Psoas muscle (tissue), 8 donors: ENCODE data around the gene PPL. TPM values are rescaled to one million over a fixed set of nuclear protein-coding genes. Genes with fewer than 3 reads are reported as not detected.
A peak's percentile ranks its signal among the peaks of the same experiment; 100 is the strongest.
"Not testable (repeated sequence)": the region's sequence is repeated elsewhere in the genome, so short reads cannot be mapped to it uniquely, and the experiment has no call there.

Experiments used
- ATAC-seq, 4 donors: fragments of 200-7000 bp; cut with Tn5 transposase; one replicate each; pipeline ENCODE4 v1.9.1; 2020; ENCODE audit warnings: moderate library complexity in 3 of 4, mild to moderate bottlenecking in 2 of 4
- DNase-seq, 2 donors: peaks; one replicate each; pipeline ENCODE4 v3.0.0-alpha.2; 2020
- H3K27ac ChIP-seq: fragments of 200-600 bp; one replicate; pipeline ENCODE4 v1.8.0; 2022
- H3K27me3 ChIP-seq, 3 donors: fragments of 200-600 bp in 1 of 3; one replicate each; pipeline versions ENCODE4 v1.6.1 to v1.8.0; 2013 to 2022; ENCODE audit warnings: low read length in 2 of 3, mild to moderate bottlenecking in 2 of 3, moderate library complexity in 1 of 3; ENCODE audit not compliant: insufficient read depth in 3 of 3
- H3K36me3 ChIP-seq, 2 donors: fragments of 200-600 bp in 1 of 2; one replicate each; pipeline versions ENCODE4 v1.6.1 to v1.8.0; 2013 to 2022; ENCODE audit warnings: low read depth in 1 of 2, mild to moderate bottlenecking in 1 of 2, moderate library complexity in 1 of 2; ENCODE audit not compliant: insufficient read depth in 1 of 2
- H3K4me1 ChIP-seq: fragments of 200-600 bp; one replicate; pipeline ENCODE4 v1.8.0; 2022
- H3K4me3 ChIP-seq: fragments of 200-600 bp; one replicate; pipeline ENCODE4 v1.8.0; 2022; ENCODE audit warnings: mild to moderate bottlenecking
- H3K9me3 ChIP-seq: fragments of 200-600 bp; one replicate; pipeline ENCODE4 v1.8.0; 2022
- WGBS, 3 donors: extraction: QIAGEN DNeasy Blood & Tissue Kit; methylation state at CpG; one replicate each; pipeline versions ENCODE4 v1.1.6 to v1.1.7; 2013; 5-methylcytosine and 5-hydroxymethylcytosine counted together
- intact Hi-C, 2 donors: fragments of 100-400 bp; cut with DNase I; formaldehyde crosslinking; loops; one replicate each; pipeline versions ENCODE4 v1.11.0 to v1.14.2; 2022
- polyA plus RNA-seq, 3 donors: library from polyadenylated mRNA; stranded (reverse); fragments of 200-250 nt; gene quantifications; one replicate each; pipeline ENCODE4 v1.2.3, GENCODE V29; 2013
- total RNA-seq, 4 donors: library from RNA; stranded (reverse); fragmentation: NEBNext Ultra II Directional in 2 of 4; extraction: Animal tissue kit (Norgen Biotek cat#: 25700) in 2 of 4; gene quantifications; one replicate each; pipeline versions ENCODE4 v1.2.1 to v1.2.4, GENCODE V29; 2021 to 2023
- TF ChIP-seq, protein P1 (sequence below): fragments of 200-600 bp; IDR thresholded peaks from one replicate; pipeline ENCODE4 v1.8.0; 2022; ENCODE audit warnings: antibody characterized with exemption
- donor health status: healthy with polysubstance abuse.
- donor health status: DM: no; HTN: no; CAD: no; lungs with moderate emphysema.
- donor health status: Bipolar disorder and iron deficiency.
- donor health status: healthy.
- donor health status: DM: yes; HTN: yes; CAD: no.
- donor health status: DM: no; HTN: no; CAD: no.
- donor health status: DM: no; HTN: no; CAD: no.
- donor health status: DM: yes; HTN: yes; CAD: no.

PPL gene
- total and polyA plus RNA-seq, 7 donors: 2.4 to 7.2 (median 4.4) TPM

DNA sequence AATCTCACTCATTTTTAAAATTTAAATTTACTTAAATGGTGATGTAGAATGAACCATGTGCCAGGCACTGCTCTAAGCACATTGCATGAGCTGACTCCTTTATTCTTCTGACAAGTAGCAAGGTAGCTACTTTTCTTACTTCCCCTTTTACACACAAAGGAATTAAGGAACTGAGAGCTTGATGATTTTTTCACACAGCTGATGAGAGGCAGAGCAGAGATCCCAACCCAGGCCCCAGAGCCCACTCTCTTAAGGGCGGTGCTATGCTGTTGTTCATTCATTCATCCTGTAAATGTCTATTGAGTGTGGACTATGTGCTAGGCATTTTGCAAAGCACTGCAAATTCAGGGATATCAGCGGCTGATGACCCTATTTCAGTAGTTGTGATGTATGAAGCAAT lies 39.1 kb upstream of the PPL start:
- TF ChIP-seq, protein P1, sequence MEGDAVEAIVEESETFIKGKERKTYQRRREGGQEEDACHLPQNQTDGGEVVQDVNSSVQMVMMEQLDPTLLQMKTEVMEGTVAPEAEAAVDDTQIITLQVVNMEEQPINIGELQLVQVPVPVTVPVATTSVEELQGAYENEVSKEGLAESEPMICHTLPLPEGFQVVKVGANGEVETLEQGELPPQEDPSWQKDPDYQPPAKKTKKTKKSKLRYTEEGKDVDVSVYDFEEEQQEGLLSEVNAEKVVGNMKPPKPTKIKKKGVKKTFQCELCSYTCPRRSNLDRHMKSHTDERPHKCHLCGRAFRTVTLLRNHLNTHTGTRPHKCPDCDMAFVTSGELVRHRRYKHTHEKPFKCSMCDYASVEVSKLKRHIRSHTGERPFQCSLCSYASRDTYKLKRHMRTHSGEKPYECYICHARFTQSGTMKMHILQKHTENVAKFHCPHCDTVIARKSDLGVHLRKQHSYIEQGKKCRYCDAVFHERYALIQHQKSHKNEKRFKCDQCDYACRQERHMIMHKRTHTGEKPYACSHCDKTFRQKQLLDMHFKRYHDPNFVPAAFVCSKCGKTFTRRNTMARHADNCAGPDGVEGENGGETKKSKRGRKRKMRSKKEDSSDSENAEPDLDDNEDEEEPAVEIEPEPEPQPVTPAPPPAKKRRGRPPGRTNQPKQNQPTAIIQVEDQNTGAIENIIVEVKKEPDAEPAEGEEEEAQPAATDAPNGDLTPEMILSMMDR: no peak
- Histone ChIP-seq H3K27ac (peak overlapping the region; percentile 74), H3K27me3 (no peaks in the 10 kb centered on the region), H3K9me3 (no peaks in the 10 kb centered on the region), H3K36me3 (no peaks in the 10 kb centered on the region), H3K4me3 (no peak overlapping the region), H3K4me1 (peaks cover 33% of the 10 kb centered on the region)
- ATAC-seq: no peak
- intact Hi-C loops: no loop called here
- DNase-seq: no peak
- WGBS, 3 donors: 63 to 74% (median 69%) methylated on average over 2 of the region's 2 CpGs

DNA sequence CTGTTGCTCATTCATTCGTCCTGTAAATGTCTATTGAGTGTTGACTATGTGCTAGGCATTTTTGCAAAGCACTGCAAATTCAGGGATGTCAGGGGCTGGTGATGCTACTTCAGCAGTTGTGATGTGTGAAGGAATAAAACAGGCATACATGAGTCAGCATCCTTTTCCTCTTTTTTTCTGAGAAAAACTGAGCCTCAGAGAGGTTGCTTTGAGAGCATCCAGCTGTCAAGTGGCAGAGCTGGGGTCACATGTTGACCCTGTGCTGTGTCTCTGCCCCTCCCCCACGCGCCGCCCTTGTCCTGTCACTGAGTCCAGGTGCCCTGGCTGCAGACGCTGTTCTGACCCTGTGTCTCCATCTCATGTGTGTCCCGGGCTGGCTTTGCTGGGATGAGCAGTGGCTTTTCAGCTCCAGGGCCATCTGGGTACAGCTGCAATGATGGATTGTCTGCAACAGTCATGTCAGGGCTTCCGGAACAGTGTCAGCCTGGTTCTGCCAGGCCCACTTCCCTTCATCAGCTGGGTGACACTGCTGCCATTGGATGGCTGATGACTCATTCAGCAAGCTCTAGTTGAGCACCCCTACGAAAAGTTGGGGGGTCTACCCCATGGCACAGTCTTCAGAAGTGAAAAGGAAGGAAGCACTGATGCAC lies 36.1 kb upstream of the PPL start:
- DNase-seq: peak in 1 of 2 donors; percentile 77
- intact Hi-C loops: no loop called here
- Histone ChIP-seq H3K9me3 (no peaks in the 10 kb centered on the region), H3K36me3 (no peaks in the 10 kb centered on the region), H3K27ac (no peak overlapping the region), H3K27me3 (no peaks in the 10 kb centered on the region), H3K4me1 (peaks cover 42% of the 10 kb centered on the region), H3K4me3 (no peak overlapping the region)
- TF ChIP-seq, protein P1: no peak
- ATAC-seq: peak in 2 of 4 donors; percentile 28 to 66
- 25 to 44% (median 30%) methylated on average over 8 of the region's 8 CpGs for WGBS, 3 donors

DNA sequence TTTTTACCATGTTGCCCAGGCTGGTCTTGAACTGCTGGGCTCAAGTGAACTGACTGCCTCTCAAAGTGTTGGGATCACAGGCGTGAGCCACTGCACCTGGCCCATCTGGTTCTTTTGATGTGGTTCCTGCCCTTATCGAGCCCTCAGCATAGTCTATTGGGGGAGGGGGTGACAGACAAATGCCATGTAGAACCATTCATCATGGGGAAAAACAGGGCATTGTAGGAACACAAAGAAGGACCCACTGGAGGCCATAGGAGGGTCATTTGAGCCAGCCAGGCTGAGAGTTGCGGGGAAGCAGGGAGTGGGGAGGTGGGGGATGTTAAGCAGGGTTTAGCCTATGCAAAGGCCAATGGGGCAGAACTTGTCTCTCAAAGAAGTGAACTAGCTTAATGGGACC lies 33.1 kb upstream of the PPL start:
- Histone ChIP-seq H3K36me3 (no peaks in the 10 kb centered on the region), H3K4me3 (no peak overlapping the region), H3K27me3 (no peaks in the 10 kb centered on the region), H3K4me1 (peaks cover 31% of the 10 kb centered on the region), H3K9me3 (no peaks in the 10 kb centered on the region), H3K27ac (peak overlapping the region; percentile 21)
- intact Hi-C loops: no loop called here
- TF ChIP-seq, protein P1: no peak
- ATAC-seq: no peak
- WGBS, 3 donors: 47 to 57% (median 49%) methylated on average over 3 of the region's 3 CpGs
- no peak for DNase-seq

DNA sequence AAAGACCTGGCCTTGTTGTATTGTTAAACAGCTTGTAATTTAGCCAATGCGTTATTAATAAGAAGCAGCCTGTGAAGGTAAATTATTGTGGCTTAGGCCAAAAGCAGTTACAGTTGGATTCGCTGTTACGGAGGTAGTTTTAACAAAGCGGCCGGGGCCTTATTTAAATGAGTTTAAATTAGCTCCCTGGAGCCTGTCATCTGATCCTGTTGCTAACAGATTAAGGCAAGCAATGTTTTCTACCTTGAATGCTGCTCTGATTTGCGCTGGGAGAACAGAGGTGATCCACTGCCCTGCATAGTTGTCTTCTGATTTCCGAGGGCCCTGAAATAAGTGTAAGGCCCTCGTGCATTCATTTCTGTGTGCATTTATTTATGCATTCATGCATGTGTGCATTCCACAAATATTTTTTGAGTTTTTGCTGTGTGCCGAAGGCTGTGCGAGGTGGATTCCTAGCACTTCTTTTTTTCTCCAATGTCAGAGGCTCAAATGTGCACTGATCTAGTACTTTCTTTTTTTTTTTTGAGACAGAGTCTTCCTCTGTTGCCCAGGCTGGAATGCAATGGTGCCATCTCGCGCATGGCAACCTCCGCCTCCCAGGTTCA lies 32.0 kb upstream of the PPL start:
- Histone ChIP-seq H3K27me3 (no peaks in the 10 kb centered on the region), H3K4me3 (peak overlapping the region; percentile 39), H3K27ac (peak overlapping the region; percentile 55), H3K4me1 (peaks cover 31% of the 10 kb centered on the region), H3K9me3 (no peaks in the 10 kb centered on the region), H3K36me3 (no peaks in the 10 kb centered on the region)
- ATAC-seq (no peak), DNase-seq (no peak)
- 35 to 39% (median 35%) methylated on average over 13 of the region's 13 CpGs for WGBS, 3 donors
- TF ChIP-seq, protein P1: no peak
- intact Hi-C loops: no loop called here

DNA sequence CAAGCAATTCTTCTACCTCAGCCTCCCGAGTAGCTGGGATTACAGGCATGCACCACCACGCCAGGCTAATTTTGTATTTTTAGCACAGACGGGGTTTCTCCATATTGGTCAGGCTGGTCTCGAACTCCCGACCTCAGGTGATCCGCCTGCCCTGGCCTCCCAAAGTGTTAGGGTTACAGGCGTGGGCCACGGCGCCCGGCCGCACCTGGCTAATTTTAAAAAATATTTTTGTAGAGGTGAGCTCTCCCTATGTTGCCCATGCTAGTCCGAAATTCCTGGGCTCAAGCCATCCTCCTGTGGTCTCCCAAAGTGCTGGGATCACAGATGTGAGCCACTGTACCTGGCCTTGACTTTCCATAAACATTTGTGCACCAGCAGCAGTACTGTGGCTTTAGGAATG lies 31.3 kb upstream of the PPL start:
- ATAC-seq, H3K36me3 ChIP-seq, H3K27me3 ChIP-seq, intact Hi-C loops, DNase-seq, H3K4me3 ChIP-seq, H3K9me3 ChIP-seq: not testable (repeated sequence)
- Histone ChIP-seq H3K4me1 (peaks cover 28% of the 10 kb centered on the region), H3K27ac (peak overlapping the region; percentile 55)
- 76 to 88% (median 76%) methylated on average over 12 of the region's 12 CpGs for WGBS, 3 donors
